Endothelial cell of umbilical vein (primary cell): ENCODE measurements around the gene MFRP. TPM values are rescaled to one million over a fixed set of nuclear protein-coding genes. Genes with fewer than 3 reads are reported as not detected.

ENCODE experiments used
- BruUV-seq: library from RNA; stranded (reverse); fragments of 400-500 nt; replicated peaks from 2 replicates; lab custom pipeline; 2021; lab: Mats Ljungman, UMichigan
- CTCF ChIA-PET: fragments of 300-600, 350-600 bp; sonication (Branson Sonifier 250); formaldehyde crosslinking; loops from one replicate; lab custom pipeline; 2021; ENCODE audit warnings: antibody characterized with exemption, inconsistent platforms; lab: Charles Lee
- POLR2A ChIA-PET: fragments of 300-600, 350-600 bp; sonication (Branson Sonifier 250); formaldehyde crosslinking; loops from one replicate; lab custom pipeline; 2021; ENCODE audit warnings: antibody characterized with exemption, inconsistent platforms; lab: Charles Lee
- DNase-seq: peaks from one replicate; pipeline ENCODE4 v3.0.0-alpha.2; 2011; ENCODE audit warnings: low read depth, low spot score
- FAIRE-seq: peaks from 2 replicates; lab custom pipeline; 2011; peaks lifted over from hg19 to GRCh38; lab: Jason Lieb, UNC
- H2AFZ ChIP-seq: 2 replicates; pipeline ENCODE4 v1.6.0; 2012; ENCODE audit warnings: low read depth, low read length, control low read depth, inconsistent platforms
- H3K27ac ChIP-seq: 2 replicates; pipeline ENCODE4 v1.5.1; 2011; ENCODE audit warnings: low read depth, mild to moderate bottlenecking, control low read depth, low read length, moderate library complexity; ENCODE audit not compliant: insufficient read depth
- H3K27me3 ChIP-seq, 2 experiments: 2 replicates each; pipeline versions ENCODE4 v1.6.0 to v1.6.1; 2011; ENCODE audit warnings: low read length in 2 of 2, mixed read lengths in 1 of 2; ENCODE audit not compliant: control insufficient read depth in 2 of 2, insufficient read depth in 2 of 2
- H3K36me3 ChIP-seq, 2 experiments: 2 replicates in 1 of 2; 3 replicates in 1 of 2; pipeline ENCODE4 v1.5.1; 2011; ENCODE audit warnings: low read length in 2 of 2, mild to moderate bottlenecking in 1 of 2, moderate library complexity in 1 of 2; ENCODE audit not compliant: control insufficient read depth in 2 of 2, insufficient read depth in 2 of 2; ENCODE audit errors: extremely low read depth in 1 of 2
- H3K4me1 ChIP-seq: 3 replicates; pipeline ENCODE4 v1.5.1; 2011; ENCODE audit warnings: mild to moderate bottlenecking, low read length; ENCODE audit not compliant: control insufficient read depth, insufficient read depth; ENCODE audit errors: extremely low read depth
- H3K4me2 ChIP-seq: 2 replicates; pipeline ENCODE4 v1.6.1; 2011; ENCODE audit warnings: low read length, control low read depth, mixed read lengths; ENCODE audit not compliant: insufficient read depth
- H3K4me3 ChIP-seq, 3 experiments: fragments of 200-600 bp in 1 of 3; sonication (generic), shearing (Covaris generic) in 1 of 3; replicated peaks in 1 of 3; 2 replicates each; pipeline ENCODE4 v1.5.1; 2011 to 2016; ENCODE audit warnings: control low read depth in 3 of 3, low read length in 3 of 3, mild to moderate bottlenecking in 2 of 3, inconsistent platforms in 1 of 3, low read depth in 1 of 3, moderate library complexity in 1 of 3; ENCODE audit not compliant: insufficient read depth in 1 of 3
- H3K79me2 ChIP-seq: 2 replicates; pipeline ENCODE4 v1.6.0; 2012; ENCODE audit warnings: low read length, inconsistent platforms; ENCODE audit not compliant: control insufficient read depth, insufficient read depth
- H3K9ac ChIP-seq: replicated peaks from 2 replicates; pipeline ENCODE3; 2011; ENCODE audit warnings: low read length, control low read depth; ENCODE audit not compliant: insufficient read depth; ENCODE audit errors: extremely low read depth
- H3K9me1 ChIP-seq: replicated peaks from 3 replicates; pipeline ENCODE4 v1.6.0; 2011; ENCODE audit warnings: mild to moderate bottlenecking, low read length; ENCODE audit not compliant: control insufficient read depth, insufficient read depth; ENCODE audit errors: extremely low read depth
- H3K9me3 ChIP-seq: replicated peaks from 2 replicates; pipeline ENCODE4 v1.5.1; 2012; ENCODE audit warnings: low read length, inconsistent platforms; ENCODE audit not compliant: control insufficient read depth, insufficient read depth
- H4K20me1 ChIP-seq: replicated peaks from 2 replicates; pipeline ENCODE3; 2011; ENCODE audit warnings: mild to moderate bottlenecking, low read length; ENCODE audit not compliant: control insufficient read depth, insufficient read depth; ENCODE audit errors: extremely low read depth
- CTCF ChIP-seq, 2 donors: IDR thresholded peaks; 1 replicate in 1 of 2; 2 replicates in 1 of 2; pipeline ENCODE4 v1.5.1; 2011; ENCODE audit warnings: low read length in 2 of 2, mild to moderate bottlenecking in 2 of 2, moderate library complexity in 2 of 2, control low read depth in 1 of 2, inconsistent platforms in 1 of 2, low read depth in 1 of 2; ENCODE audit not compliant: insufficient read depth in 1 of 2; ENCODE audit errors: extremely low read depth in 1 of 2
- EZH2 ChIP-seq: IDR thresholded peaks from 2 replicates; pipeline ENCODE4 v1.6.1; 2012; ENCODE audit warnings: borderline replicate concordance, low read depth, mild to moderate bottlenecking, moderate library complexity, low read length, inconsistent platforms; ENCODE audit not compliant: severe bottlenecking
- FOS ChIP-seq: IDR thresholded peaks from 2 replicates; pipeline ENCODE4 v1.6.1; 2011; ENCODE audit warnings: mild to moderate bottlenecking, low read length, moderate library complexity, borderline replicate concordance; ENCODE audit not compliant: insufficient read depth
- GATA2 ChIP-seq: IDR thresholded peaks from 2 replicates; pipeline ENCODE4 v1.7.0; 2011; ENCODE audit warnings: low read depth, mild to moderate bottlenecking, moderate library complexity, mixed read lengths, low read length; ENCODE audit not compliant: insufficient read length, insufficient read depth
- JUN ChIP-seq: IDR thresholded peaks from 2 replicates; pipeline ENCODE4 v1.6.1; 2011; ENCODE audit warnings: borderline replicate concordance, low read depth; ENCODE audit not compliant: insufficient read length, insufficient read depth
- MAX ChIP-seq: IDR thresholded peaks from 2 replicates; pipeline ENCODE4 v1.6.1; 2011; ENCODE audit not compliant: insufficient read depth, insufficient read length
- MYC ChIP-seq: IDR thresholded peaks from one replicate; pipeline ENCODE4 v1.6.1; 2011; ENCODE audit warnings: mild to moderate bottlenecking, low read depth, low read length
- POLR2A ChIP-seq: IDR thresholded peaks from 2 replicates; pipeline ENCODE4 v1.6.1; 2012; ENCODE audit warnings: low read depth, mild to moderate bottlenecking, control low read depth, low read length
- POLR2AphosphoS5 ChIP-seq: IDR thresholded peaks from 2 replicates; pipeline ENCODE4 v1.6.1; 2012; ENCODE audit warnings: low read depth, mild to moderate bottlenecking, control low read depth, low read length, moderate library complexity; ENCODE audit not compliant: insufficient read depth
- dilution Hi-C: fragments of 300-500 bp; cut with MboI; formaldehyde crosslinking; loops from one replicate; pipeline ENCODE4 v1.15.0; 2019; ENCODE audit warnings: low sequenced_read_pairs; ENCODE audit not compliant: extremely low pct_ligation_motif_present
- intact Hi-C: fragments of 100-400 bp; cut with micrococcal nuclease; formaldehyde crosslinking; loops from one replicate; pipeline ENCODE4 v1.10.0; 2022
- polyA plus RNA-seq, 4 experiments: library from polyadenylated mRNA; depleted of rRNA in 3 of 4; stranded (reverse) in 3 of 4; unstranded in 1 of 4; fragments of >200 nt; gene quantifications; 2 replicates each; pipeline versions ENCODE4 v1.2.1 to v1.2.3, GENCODE V29; 2011 to 2012; ENCODE audit warnings: missing spikeins in 1 of 4
- total RNA-seq: library from RNA; stranded (reverse); gene quantifications from 2 replicates; pipeline ENCODE4 v1.2.3, GENCODE V29; 2021

MFRP gene
- total and polyA plus RNA-seq, 2 donors (not counting 3 experiments of a cell fraction or from before 2014, with no cell fraction given): 0.08 TPM; not detected in 1

- H3K4me1 ChIP-seq: peaks cover 30% of the 10 kb centered on the region
- no peak for TF ChIP-seq CTCF (IDR thresholded peaks at IDR 0.05; ENCODE audit: extremely low read depth in 1 of 2, insufficient read depth in 1 of 2, low read depth in 1 of 2, low read length in 2 of 2)
- no peak for TF ChIP-seq POLR2A
- no peak for TF ChIP-seq POLR2AphosphoS5
- TF ChIP-seq MAX: no peak
- TF ChIP-seq GATA2: no peak
- no peak for TF ChIP-seq FOS
- TF ChIP-seq MYC: no peak
- no peak for TF ChIP-seq JUN
- no peak for TF ChIP-seq EZH2
- peaks cover 7% of the 10 kb centered on the region for H3K79me2 ChIP-seq
- no peaks in the 10 kb centered on the region for H3K36me3 ChIP-seq
- BruUV-seq: no TSS peak
- H3K4me2 ChIP-seq: no peak overlapping the region
- H2AFZ ChIP-seq: no peak overlapping the region
- peaks cover 0 to under 1% of the 10 kb centered on the region in 2 experiments for H3K27me3 ChIP-seq
- intact Hi-C loops: no loop called here
- no peak overlapping the region for H3K9ac ChIP-seq
- ChIA-PET CTCF (interaction anchor here (5.1 to 6.3 kb wide), 3 partner anchors 14 to 30 kb away, joined by 94 to 301 read pairs (median 134); partner anchors contain the start of gene MCAM), POLR2A (no interaction called here)
- no peaks in the 10 kb centered on the region for H4K20me1 ChIP-seq
- H3K9me3 ChIP-seq: no peaks in the 10 kb centered on the region
- dilution Hi-C loops: no loop called here
- no peak for FAIRE-seq
- H3K4me3 ChIP-seq: no peak overlapping the region
- DNase-seq: no peak
- no peak overlapping the region for H3K27ac ChIP-seq
- no peaks in the 10 kb centered on the region for H3K9me1 ChIP-seq
Observed at GRCh38 chr11:119342023-119342300, 4.5 kb downstream of the MFRP start.
